ENCODE data around the gene STKLD1. TPM values are rescaled to one million over a fixed set of nuclear protein-coding genes. Genes with fewer than 3 reads are reported as not detected.

Gene STKLD1
- total and polyA plus RNA-seq, 9 of the 15 experiments (the other 6 are each of a cell fraction or from before 2014, with no cell fraction given), result 0.10 to 0.65 (median 0.33) TPM; not detected in 2

DNA sequence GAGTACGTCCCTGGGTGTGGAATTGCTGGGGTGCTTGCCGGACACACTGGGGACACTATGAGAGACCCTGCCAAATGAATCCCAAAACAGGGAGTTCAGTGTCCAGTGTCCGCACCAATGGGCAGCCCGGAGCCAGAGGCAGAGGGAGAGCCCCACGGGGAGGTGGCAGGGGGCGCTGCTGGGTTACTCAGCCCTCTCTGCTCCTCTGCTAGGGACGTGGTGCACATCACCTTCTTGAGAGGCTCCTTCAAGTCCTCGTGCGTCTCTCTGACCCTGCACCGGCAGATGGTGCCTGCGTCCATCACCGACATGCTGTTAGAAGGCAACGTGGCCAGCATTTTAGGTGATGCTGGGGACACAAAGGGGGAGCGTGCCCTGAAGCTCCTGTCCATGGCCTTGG, 20.8 kb downstream of the STKLD1 start:
- H3K27me3 ChIP-seq (ENCODE audit: control insufficient read depth in 2 of 2, insufficient read depth in 2 of 2, low read length in 2 of 2), result peaks cover 15 to 38% of the 10 kb centered on the region in 2 experiments; a peak in 3 of 5 replicates
- H2AFZ ChIP-seq (ENCODE audit: low read depth, low read length), result no peak overlapping the region
- peak in 2 of 4 experiments; percentile 60 to 63 for DNase-seq (ENCODE audit: extremely low read depth in 1 of 4, low spot score in 3 of 4)
- intact Hi-C loops (cut with micrococcal nuclease), result no loop called here
- H4K20me1 ChIP-seq (replicated peaks; ENCODE audit: control insufficient read depth, insufficient read depth, low read length), result peaks cover 9% of the 10 kb centered on the region; the same call in 1 of the 2 replicates
- H3K9me3 ChIP-seq (replicated peaks; ENCODE audit: control insufficient read depth, insufficient read depth, low read depth, low read length), result no peaks in the 10 kb centered on the region
- no TSS peak for BruUV-seq (replicated peaks)
- in situ Hi-C loops (cut with MboI), result no loop called here
- H3K27ac ChIP-seq (ENCODE audit: extremely low read depth, low read depth, low read length), result no peak overlapping the region
- no peak overlapping the region for H3K4me3 ChIP-seq
- H3K4me2 ChIP-seq (ENCODE audit: insufficient read depth, low read length), result no peak overlapping the region
- no peak overlapping the region; a peak in 1 of 4 replicates for H3K9ac ChIP-seq (ENCODE audit: insufficient read depth in 1 of 2, low read depth in 2 of 2, low read length in 2 of 2)
- peak; percentile 80 for FAIRE-seq
- no peaks in the 10 kb centered on the region for H3K36me3 ChIP-seq (ENCODE audit: control insufficient read depth, insufficient read depth, low read length)
- H3K79me2 ChIP-seq (ENCODE audit: control insufficient read depth, insufficient read depth, low read length), result no peaks in the 10 kb centered on the region
- WGBS (ENCODE audit: insufficient coverage, low coverage, missing lambda C conversion rate), result 8% methylated on average over 13 of the region's 14 CpGs
- peaks cover 2% of the 10 kb centered on the region for H3K9me1 ChIP-seq (ENCODE audit: control insufficient read depth, insufficient read depth, low read length)
- peaks cover 0 to 9% of the 10 kb centered on the region in 2 experiments; a peak in 2 of 5 replicates for H3K4me1 ChIP-seq (replicated peaks in 1 of 2; ENCODE audit: control insufficient read depth in 2 of 2, insufficient read depth in 2 of 2, low read length in 2 of 2)
- ATAC-seq, result peak; percentile 90
- CTCF ChIA-PET (ENCODE audit: low intra/inter-chr PET ratio), result no interaction called here
- POLR2A ChIA-PET, result interaction anchor here (1.2 to 2.1 kb wide), 2 partner anchors 10 to 20 kb away, joined by 4 to 7 read pairs; no protein-coding TSS in a partner anchor
- TF ChIP-seq, protein P1, sequence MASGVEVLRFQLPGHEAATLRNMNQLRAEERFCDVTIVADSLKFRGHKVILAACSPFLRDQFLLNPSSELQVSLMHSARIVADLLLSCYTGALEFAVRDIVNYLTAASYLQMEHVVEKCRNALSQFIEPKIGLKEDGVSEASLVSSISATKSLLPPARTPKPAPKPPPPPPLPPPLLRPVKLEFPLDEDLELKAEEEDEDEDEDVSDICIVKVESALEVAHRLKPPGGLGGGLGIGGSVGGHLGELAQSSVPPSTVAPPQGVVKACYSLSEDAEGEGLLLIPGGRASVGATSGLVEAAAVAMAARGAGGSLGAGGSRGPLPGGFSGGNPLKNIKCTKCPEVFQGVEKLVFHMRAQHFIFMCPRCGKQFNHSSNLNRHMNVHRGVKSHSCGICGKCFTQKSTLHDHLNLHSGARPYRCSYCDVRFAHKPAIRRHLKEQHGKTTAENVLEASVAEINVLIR (CRISPR knock-in tag; IDR thresholded peaks at IDR 0.05), result no peak
- TF ChIP-seq SMC3 (conservative IDR thresholded peaks at IDR 0.05; ENCODE audit: insufficient read depth, low read depth, low read length) (peak; percentile 34; the same call in 1 of the 2 replicates), NRF1 (conservative IDR thresholded peaks at IDR 0.05 in 1 of 2, IDR thresholded peaks at IDR 0.05 in 1 of 2) (0 out of 4 replicates have a peak, but pooled peaks of 1 of the 2 experiments have one; percentile 14), CTBP1 (IDR thresholded peaks at IDR 0.05; ENCODE audit: borderline replicate concordance) (peak; percentile 66; the same call in 1 of the 2 replicates), RAD21 (CRISPR knock-in tag; conservative IDR thresholded peaks at IDR 0.05 in 1 of 2, IDR thresholded peaks at IDR 0.05 in 1 of 2) (peak in 1 of 2 experiments; percentile 53; a peak in 2 of 4 replicates), ZNF263 (CRISPR knock-in tag; IDR thresholded peaks at IDR 0.05; ENCODE audit: borderline replicate concordance) (no peak)
- TF ChIP-seq, protein P2, sequence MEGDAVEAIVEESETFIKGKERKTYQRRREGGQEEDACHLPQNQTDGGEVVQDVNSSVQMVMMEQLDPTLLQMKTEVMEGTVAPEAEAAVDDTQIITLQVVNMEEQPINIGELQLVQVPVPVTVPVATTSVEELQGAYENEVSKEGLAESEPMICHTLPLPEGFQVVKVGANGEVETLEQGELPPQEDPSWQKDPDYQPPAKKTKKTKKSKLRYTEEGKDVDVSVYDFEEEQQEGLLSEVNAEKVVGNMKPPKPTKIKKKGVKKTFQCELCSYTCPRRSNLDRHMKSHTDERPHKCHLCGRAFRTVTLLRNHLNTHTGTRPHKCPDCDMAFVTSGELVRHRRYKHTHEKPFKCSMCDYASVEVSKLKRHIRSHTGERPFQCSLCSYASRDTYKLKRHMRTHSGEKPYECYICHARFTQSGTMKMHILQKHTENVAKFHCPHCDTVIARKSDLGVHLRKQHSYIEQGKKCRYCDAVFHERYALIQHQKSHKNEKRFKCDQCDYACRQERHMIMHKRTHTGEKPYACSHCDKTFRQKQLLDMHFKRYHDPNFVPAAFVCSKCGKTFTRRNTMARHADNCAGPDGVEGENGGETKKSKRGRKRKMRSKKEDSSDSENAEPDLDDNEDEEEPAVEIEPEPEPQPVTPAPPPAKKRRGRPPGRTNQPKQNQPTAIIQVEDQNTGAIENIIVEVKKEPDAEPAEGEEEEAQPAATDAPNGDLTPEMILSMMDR (IDR thresholded peaks at IDR 0.05 in 2 of 3, conservative IDR thresholded peaks at IDR 0.05 in 1 of 3; ENCODE audit: insufficient read depth in 2 of 3, low read depth in 1 of 3, low read length in 3 of 3), result peak; percentile 70 to 74 (median 70)
- TF ChIP-seq, protein P3, sequence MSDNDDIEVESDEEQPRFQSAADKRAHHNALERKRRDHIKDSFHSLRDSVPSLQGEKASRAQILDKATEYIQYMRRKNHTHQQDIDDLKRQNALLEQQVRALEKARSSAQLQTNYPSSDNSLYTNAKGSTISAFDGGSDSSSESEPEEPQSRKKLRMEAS (CRISPR knock-in tag; IDR thresholded peaks at IDR 0.05), result peak; percentile 27; the same call in 1 of the 2 replicates
- TF ChIP-seq, protein P4, sequence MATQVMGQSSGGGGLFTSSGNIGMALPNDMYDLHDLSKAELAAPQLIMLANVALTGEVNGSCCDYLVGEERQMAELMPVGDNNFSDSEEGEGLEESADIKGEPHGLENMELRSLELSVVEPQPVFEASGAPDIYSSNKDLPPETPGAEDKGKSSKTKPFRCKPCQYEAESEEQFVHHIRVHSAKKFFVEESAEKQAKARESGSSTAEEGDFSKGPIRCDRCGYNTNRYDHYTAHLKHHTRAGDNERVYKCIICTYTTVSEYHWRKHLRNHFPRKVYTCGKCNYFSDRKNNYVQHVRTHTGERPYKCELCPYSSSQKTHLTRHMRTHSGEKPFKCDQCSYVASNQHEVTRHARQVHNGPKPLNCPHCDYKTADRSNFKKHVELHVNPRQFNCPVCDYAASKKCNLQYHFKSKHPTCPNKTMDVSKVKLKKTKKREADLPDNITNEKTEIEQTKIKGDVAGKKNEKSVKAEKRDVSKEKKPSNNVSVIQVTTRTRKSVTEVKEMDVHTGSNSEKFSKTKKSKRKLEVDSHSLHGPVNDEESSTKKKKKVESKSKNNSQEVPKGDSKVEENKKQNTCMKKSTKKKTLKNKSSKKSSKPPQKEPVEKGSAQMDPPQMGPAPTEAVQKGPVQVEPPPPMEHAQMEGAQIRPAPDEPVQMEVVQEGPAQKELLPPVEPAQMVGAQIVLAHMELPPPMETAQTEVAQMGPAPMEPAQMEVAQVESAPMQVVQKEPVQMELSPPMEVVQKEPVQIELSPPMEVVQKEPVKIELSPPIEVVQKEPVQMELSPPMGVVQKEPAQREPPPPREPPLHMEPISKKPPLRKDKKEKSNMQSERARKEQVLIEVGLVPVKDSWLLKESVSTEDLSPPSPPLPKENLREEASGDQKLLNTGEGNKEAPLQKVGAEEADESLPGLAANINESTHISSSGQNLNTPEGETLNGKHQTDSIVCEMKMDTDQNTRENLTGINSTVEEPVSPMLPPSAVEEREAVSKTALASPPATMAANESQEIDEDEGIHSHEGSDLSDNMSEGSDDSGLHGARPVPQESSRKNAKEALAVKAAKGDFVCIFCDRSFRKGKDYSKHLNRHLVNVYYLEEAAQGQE (IDR thresholded peaks at IDR 0.05; ENCODE audit: borderline replicate concordance), result peak; percentile 44; the same call in 1 of the 2 replicates
- TF ChIP-seq, protein P4 (CRISPR knock-in tag; IDR thresholded peaks at IDR 0.05; ENCODE audit: low read depth), result no peak

All from K562 (cell line).